22Rv1 (cell line): Measurements from ENCODE around the gene VTN.

Experiments
- ZFX ChIP-seq: fragments of 450-650 bp; IDR thresholded peaks from 2 replicates; pipeline ENCODE4 v1.6.1; 2017; ENCODE audit warnings: antibody characterized with exemption, borderline replicate concordance
- TF ChIP-seq, protein P1 (sequence below): fragments of 450-650 bp; IDR thresholded peaks from 2 replicates; pipeline ENCODE4 v1.5.1; 2017; ENCODE audit warnings: mild to moderate bottlenecking

- TF ChIP-seq, protein P1, sequence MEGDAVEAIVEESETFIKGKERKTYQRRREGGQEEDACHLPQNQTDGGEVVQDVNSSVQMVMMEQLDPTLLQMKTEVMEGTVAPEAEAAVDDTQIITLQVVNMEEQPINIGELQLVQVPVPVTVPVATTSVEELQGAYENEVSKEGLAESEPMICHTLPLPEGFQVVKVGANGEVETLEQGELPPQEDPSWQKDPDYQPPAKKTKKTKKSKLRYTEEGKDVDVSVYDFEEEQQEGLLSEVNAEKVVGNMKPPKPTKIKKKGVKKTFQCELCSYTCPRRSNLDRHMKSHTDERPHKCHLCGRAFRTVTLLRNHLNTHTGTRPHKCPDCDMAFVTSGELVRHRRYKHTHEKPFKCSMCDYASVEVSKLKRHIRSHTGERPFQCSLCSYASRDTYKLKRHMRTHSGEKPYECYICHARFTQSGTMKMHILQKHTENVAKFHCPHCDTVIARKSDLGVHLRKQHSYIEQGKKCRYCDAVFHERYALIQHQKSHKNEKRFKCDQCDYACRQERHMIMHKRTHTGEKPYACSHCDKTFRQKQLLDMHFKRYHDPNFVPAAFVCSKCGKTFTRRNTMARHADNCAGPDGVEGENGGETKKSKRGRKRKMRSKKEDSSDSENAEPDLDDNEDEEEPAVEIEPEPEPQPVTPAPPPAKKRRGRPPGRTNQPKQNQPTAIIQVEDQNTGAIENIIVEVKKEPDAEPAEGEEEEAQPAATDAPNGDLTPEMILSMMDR: no peak
- no peak for TF ChIP-seq ZFX
Observed at GRCh38 chr17:28395426-28395825, 25.3 kb upstream of the VTN start.
